DOHH2 (cell line): Measurements from ENCODE around the gene NIT1.

Experiments used
- EZH2phosphoT487 ChIP-seq: fragments of 200-600 bp; sonication (generic); IDR thresholded peaks from 2 replicates; pipeline ENCODE4 v1.6.1; 2017; ENCODE audit warnings: borderline replicate concordance, mild to moderate bottlenecking, antibody characterized with exemption, low read length, moderate library complexity, mixed read lengths
- TF ChIP-seq, protein P1 (sequence below): fragments of 200-600 bp; sonication (generic); IDR thresholded peaks from one replicate; pipeline ENCODE4 v1.5.1; 2014; ENCODE audit warnings: antibody characterized with exemption, mild to moderate bottlenecking, low read depth, low read length; ENCODE audit not compliant: poor library complexity, severe bottlenecking

DNA sequence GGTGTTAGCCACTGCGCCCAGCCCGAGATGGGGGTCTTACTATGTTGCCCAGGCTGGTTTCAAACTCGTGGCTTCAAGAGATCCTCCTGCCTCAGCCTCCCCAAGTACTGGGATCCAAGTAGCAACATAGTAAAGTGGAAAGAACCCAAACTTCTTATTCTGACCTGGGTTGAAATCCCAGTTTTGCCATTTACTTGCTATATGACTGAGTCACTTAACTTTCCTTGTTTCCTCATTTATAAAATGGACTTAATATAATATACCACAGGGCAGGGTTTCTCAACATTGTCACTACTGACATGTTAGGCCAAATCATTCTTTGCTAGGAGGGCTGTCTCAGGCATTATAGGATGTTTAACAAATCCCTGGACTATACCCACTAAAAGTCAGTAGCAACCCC is 6.8 kb upstream of the NIT1 start:
- TF ChIP-seq, protein P1, sequence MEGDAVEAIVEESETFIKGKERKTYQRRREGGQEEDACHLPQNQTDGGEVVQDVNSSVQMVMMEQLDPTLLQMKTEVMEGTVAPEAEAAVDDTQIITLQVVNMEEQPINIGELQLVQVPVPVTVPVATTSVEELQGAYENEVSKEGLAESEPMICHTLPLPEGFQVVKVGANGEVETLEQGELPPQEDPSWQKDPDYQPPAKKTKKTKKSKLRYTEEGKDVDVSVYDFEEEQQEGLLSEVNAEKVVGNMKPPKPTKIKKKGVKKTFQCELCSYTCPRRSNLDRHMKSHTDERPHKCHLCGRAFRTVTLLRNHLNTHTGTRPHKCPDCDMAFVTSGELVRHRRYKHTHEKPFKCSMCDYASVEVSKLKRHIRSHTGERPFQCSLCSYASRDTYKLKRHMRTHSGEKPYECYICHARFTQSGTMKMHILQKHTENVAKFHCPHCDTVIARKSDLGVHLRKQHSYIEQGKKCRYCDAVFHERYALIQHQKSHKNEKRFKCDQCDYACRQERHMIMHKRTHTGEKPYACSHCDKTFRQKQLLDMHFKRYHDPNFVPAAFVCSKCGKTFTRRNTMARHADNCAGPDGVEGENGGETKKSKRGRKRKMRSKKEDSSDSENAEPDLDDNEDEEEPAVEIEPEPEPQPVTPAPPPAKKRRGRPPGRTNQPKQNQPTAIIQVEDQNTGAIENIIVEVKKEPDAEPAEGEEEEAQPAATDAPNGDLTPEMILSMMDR = no peak
- TF ChIP-seq EZH2phosphoT487 = no peak
